ENCODE results near the gene RAB3A.

DNA sequence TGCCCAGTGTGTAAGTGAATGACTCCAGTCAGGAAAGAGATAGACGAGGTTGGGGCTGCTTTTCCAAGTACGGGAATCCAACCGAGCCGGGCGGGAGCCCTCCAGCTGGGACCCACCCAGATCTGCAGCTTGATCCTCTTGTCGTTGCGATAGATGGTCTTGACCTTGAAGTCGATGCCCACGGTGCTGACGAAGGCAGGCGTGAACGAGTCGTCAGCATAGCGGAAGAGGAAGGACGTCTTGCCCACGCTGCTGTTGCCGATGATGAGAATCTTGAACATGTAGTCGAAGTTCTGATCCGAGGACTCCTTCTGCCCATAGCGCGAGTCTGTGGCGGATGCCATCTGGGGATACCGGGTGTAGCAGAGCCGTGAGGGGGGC lies 1.5 kb downstream of the RAB3A start:
- TF ChIP-seq, protein P1, sequence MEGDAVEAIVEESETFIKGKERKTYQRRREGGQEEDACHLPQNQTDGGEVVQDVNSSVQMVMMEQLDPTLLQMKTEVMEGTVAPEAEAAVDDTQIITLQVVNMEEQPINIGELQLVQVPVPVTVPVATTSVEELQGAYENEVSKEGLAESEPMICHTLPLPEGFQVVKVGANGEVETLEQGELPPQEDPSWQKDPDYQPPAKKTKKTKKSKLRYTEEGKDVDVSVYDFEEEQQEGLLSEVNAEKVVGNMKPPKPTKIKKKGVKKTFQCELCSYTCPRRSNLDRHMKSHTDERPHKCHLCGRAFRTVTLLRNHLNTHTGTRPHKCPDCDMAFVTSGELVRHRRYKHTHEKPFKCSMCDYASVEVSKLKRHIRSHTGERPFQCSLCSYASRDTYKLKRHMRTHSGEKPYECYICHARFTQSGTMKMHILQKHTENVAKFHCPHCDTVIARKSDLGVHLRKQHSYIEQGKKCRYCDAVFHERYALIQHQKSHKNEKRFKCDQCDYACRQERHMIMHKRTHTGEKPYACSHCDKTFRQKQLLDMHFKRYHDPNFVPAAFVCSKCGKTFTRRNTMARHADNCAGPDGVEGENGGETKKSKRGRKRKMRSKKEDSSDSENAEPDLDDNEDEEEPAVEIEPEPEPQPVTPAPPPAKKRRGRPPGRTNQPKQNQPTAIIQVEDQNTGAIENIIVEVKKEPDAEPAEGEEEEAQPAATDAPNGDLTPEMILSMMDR (IDR thresholded peaks at IDR 0.05) = no peak
- no peak for TF ChIP-seq POLR2AphosphoS5 (IDR thresholded peaks at IDR 0.05)
